H1 (cell line): ENCODE results near the gene RIMS1. TPM values are rescaled to one million over a fixed set of nuclear protein-coding genes. Genes with fewer than 3 reads are reported as not detected.

Experiments
- SUZ12 ChIP-seq: fragments of 200-600 bp; sonication (generic); IDR thresholded peaks from 2 replicates; pipeline ENCODE4 v1.6.1; 2012; ENCODE audit warnings: mild to moderate bottlenecking, inconsistent platforms, low read length, moderate library complexity, mixed read lengths
- polyA plus RNA-seq, 7 experiments: library from polyadenylated mRNA; depleted of rRNA in 3 of 7; stranded (reverse) in 5 of 7; unstranded in 2 of 7; fragments of >200 nt in 5 of 7; fragments of 200-250 nt in 2 of 7; gene quantifications; 1 replicate in 5 of 7; 2 replicates in 1 of 7; 4 replicates in 1 of 7; pipeline versions ENCODE4 v1.2.1 to v1.2.3, GENCODE V29; 2011 to 2013; ENCODE audit warnings: missing spikeins in 2 of 7, mixed read lengths in 2 of 7
- total RNA-seq: library from RNA; stranded (reverse); fragmentation: NEBNext Ultra II Directional; extraction: Animal tissue kit (Norgen Biotek cat#: 25700); gene quantifications from 2 replicates; pipeline ENCODE4 v1.2.1, GENCODE V29; 2021

Gene RIMS1
- total and polyA plus RNA-seq, 2 of the 8 experiments (the other 6 are each of a cell fraction or from before 2014, with no cell fraction given) = 0.63 to 2.3 TPM

- no peak for TF ChIP-seq SUZ12
These were observed 374.1 kb downstream of the RIMS1 start (continued) for GRCh38 chr6:72260489-72260888.
